Smooth muscle cell (in vitro differentiated cells): ENCODE measurements around the gene TNPO1. TPM values are rescaled to one million over a fixed set of nuclear protein-coding genes. Genes with fewer than 3 reads are reported as not detected.

Source experiments
- DNase-seq: peaks from one replicate; lab custom pipeline; 2025; ENCODE audit not compliant: unreplicated experiment; lab: John Stamatoyannopoulos, UW
- H2AFZ ChIP-seq: fragments of 200-600 bp; sonication (generic); 2 replicates; pipeline ENCODE4 v1.6.0; 2016; ENCODE audit warnings: antibody characterized with exemption, low read depth, mild to moderate bottlenecking
- H3F3A ChIP-seq: fragments of 200-600 bp; sonication (generic); 2 replicates; pipeline ENCODE4 v1.6.0; 2017; ENCODE audit warnings: antibody characterized with exemption, low read depth
- H3K27ac ChIP-seq: fragments of 200-600 bp; sonication (generic); 2 replicates; pipeline ENCODE4 v1.5.1; 2016; ENCODE audit warnings: low read depth, mild to moderate bottlenecking
- H3K27me3 ChIP-seq: fragments of 200-600 bp; sonication (generic); 2 replicates; pipeline ENCODE4 v1.6.1; 2016; ENCODE audit warnings: low read depth, mild to moderate bottlenecking
- H3K36me3 ChIP-seq: fragments of 200-600 bp; sonication (generic); 2 replicates; pipeline ENCODE4 v1.5.1; 2016; ENCODE audit warnings: low read depth
- H3K4me1 ChIP-seq: fragments of 200-600 bp; sonication (generic); 2 replicates; pipeline ENCODE4 v1.5.1; 2016; ENCODE audit warnings: low read depth
- H3K4me2 ChIP-seq: fragments of 200-600 bp; sonication (generic); 2 replicates; pipeline ENCODE4 v1.6.0; 2016; ENCODE audit warnings: mild to moderate bottlenecking
- H3K4me3 ChIP-seq: fragments of 200-600 bp; sonication (generic); 2 replicates; pipeline ENCODE4 v1.5.1; 2016; ENCODE audit warnings: mild to moderate bottlenecking
- H3K79me2 ChIP-seq: fragments of 200-600 bp; sonication (generic); 2 replicates; pipeline ENCODE4 v1.6.0; 2016; ENCODE audit warnings: low read depth, mild to moderate bottlenecking
- H3K9ac ChIP-seq: fragments of 200-600 bp; sonication (generic); 2 replicates; pipeline ENCODE4 v1.6.0; 2016; ENCODE audit warnings: low read depth
- H3K9me3 ChIP-seq: fragments of 200-600 bp; sonication (generic); replicated peaks from 2 replicates; pipeline ENCODE4 v1.5.1; 2016; ENCODE audit warnings: low read depth
- H4K20me1 ChIP-seq: fragments of 200-600 bp; sonication (generic); 2 replicates; pipeline ENCODE4 v1.6.0; 2016; ENCODE audit warnings: low read depth
- WGBS: methylation state at CpG from one replicate; pipeline ENCODE4 v1.1.7; 2016; ENCODE audit warnings: low lambda C conversion rate; 5-methylcytosine and 5-hydroxymethylcytosine counted together
- polyA plus RNA-seq: library from polyadenylated mRNA; unstranded; fragments of >200 nt; fragmentation: Nextera tagmentation; extraction: Ambion mirVana; gene quantifications from 2 replicates; pipeline ENCODE4 v1.2.1, GENCODE V29; 2016
- total RNA-seq: library from RNA; depleted of rRNA; stranded (reverse); fragments of >200 nt; gene quantifications from 2 replicates; pipeline ENCODE4 v1.2.3, GENCODE V29; 2014
- TF ChIP-seq, protein P1 (sequence below): fragments of 200-600 bp; sonication (generic); IDR thresholded peaks from 2 replicates; pipeline ENCODE4 v1.5.1; 2017; ENCODE audit warnings: borderline replicate concordance, mild to moderate bottlenecking, antibody characterized with exemption; ENCODE audit not compliant: insufficient read depth, poor library complexity, severe bottlenecking

The TNPO1 gene
- total and polyA plus RNA-seq, 2 experiments from 2014 or later: 62.7 to 182 TPM

DNA sequence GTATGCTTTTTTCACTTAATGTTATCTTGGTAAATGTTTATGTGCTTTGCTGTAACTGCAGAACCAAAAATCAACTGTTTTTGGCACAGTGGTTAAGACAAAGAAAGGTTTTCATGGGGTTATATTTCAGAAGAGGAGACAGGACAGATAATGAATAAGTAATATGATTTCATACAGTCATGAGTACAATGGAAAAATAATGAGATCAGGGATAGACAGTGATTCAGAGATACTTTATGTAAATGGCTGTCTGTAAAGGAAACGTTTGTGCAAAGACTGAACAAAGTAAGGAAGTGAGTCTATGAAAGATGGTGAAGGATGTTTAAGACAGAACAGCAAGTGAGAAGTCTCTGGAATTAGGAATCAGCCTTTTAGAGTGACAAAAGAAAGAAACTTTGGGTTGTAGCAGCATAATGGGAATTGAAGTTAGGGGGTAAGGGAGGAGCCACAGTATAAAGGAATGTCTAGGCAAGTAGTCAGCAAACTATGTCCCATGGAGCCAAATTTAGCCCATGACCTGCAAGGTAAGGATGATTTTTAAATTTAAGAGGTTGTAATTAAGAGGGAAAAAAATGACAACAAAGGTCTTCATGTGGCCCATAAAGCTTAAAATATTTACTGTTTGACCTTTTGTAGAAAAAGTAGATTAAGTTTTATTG, 55.0 kb downstream of the TNPO1 start:
- peaks cover 53% of the 10 kb centered on the region for H4K20me1 ChIP-seq
- no peak overlapping the region for H3K9ac ChIP-seq
- TF ChIP-seq, protein P1, sequence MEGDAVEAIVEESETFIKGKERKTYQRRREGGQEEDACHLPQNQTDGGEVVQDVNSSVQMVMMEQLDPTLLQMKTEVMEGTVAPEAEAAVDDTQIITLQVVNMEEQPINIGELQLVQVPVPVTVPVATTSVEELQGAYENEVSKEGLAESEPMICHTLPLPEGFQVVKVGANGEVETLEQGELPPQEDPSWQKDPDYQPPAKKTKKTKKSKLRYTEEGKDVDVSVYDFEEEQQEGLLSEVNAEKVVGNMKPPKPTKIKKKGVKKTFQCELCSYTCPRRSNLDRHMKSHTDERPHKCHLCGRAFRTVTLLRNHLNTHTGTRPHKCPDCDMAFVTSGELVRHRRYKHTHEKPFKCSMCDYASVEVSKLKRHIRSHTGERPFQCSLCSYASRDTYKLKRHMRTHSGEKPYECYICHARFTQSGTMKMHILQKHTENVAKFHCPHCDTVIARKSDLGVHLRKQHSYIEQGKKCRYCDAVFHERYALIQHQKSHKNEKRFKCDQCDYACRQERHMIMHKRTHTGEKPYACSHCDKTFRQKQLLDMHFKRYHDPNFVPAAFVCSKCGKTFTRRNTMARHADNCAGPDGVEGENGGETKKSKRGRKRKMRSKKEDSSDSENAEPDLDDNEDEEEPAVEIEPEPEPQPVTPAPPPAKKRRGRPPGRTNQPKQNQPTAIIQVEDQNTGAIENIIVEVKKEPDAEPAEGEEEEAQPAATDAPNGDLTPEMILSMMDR: no peak
- no peak overlapping the region for H3K4me2 ChIP-seq
- peaks cover 83% of the 10 kb centered on the region for H3K79me2 ChIP-seq
- H3K27me3 ChIP-seq: no peaks in the 10 kb centered on the region
- peak overlapping the region; percentile 37 for H3K27ac ChIP-seq
- no peak overlapping the region for H3K4me3 ChIP-seq
- no peaks in the 10 kb centered on the region for H3K4me1 ChIP-seq
- H2AFZ ChIP-seq: no peak overlapping the region
- no peak for DNase-seq
- WGBS: 64% methylated on average over 1 of the region's 1 CpG
- H3F3A ChIP-seq: no peaks in the 10 kb centered on the region
- no peaks in the 10 kb centered on the region for H3K9me3 ChIP-seq
- peaks cover 45% of the 10 kb centered on the region for H3K36me3 ChIP-seq

- WGBS: 98% methylated on average over 4 of the region's 4 CpGs
These were observed 62.4 kb downstream of the TNPO1 start for GRCh38 chr5:72878854-72879253.

DNA sequence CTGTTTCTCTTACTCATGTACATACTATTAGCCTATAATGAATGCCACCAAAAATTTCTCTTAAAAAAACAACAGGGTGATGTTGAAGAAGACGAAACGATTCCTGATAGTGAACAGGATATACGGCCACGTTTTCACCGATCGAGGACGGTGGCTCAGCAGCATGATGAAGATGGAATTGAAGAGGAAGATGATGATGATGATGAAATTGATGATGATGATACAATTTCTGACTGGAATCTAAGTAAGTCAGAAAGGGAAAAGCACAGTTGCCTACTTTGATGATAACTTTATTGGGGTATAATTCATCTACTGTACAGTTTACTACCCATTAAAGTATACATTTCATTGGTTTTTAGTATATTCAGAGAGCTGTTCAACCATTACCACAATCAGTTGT, 66.5 kb downstream of the TNPO1 start:
- Histone ChIP-seq H3K9ac (no peak overlapping the region), H3K4me2 (no peak overlapping the region), H3F3A (peaks cover 2% of the 10 kb centered on the region), H3K9me3 (no peaks in the 10 kb centered on the region), H3K27ac (no peak overlapping the region), H3K4me1 (no peaks in the 10 kb centered on the region), H3K27me3 (no peaks in the 10 kb centered on the region), H3K36me3 (peaks cover 36% of the 10 kb centered on the region), H4K20me1 (peaks cover 68% of the 10 kb centered on the region), H3K79me2 (peaks cover 36% of the 10 kb centered on the region), H2AFZ (no peak overlapping the region), H3K4me3 (no peak overlapping the region)
- 98% methylated on average over 7 of the region's 7 CpGs for WGBS
- TF ChIP-seq, protein P1: no peak
- DNase-seq: no peak

More at GRCh38 chr5:72878854-72879253, 62.4 kb downstream of the TNPO1 start:
- H3K9me3 ChIP-seq: no peaks in the 10 kb centered on the region
- H3K4me2 ChIP-seq: no peak overlapping the region
- peak overlapping the region; percentile 12 for H3K27ac ChIP-seq
- TF ChIP-seq, protein P1: no peak
- peaks cover 46% of the 10 kb centered on the region for H4K20me1 ChIP-seq
- no peak for DNase-seq
- peaks cover 60% of the 10 kb centered on the region for H3K36me3 ChIP-seq
- no peaks in the 10 kb centered on the region for H3K4me1 ChIP-seq
- no peaks in the 10 kb centered on the region for H3K27me3 ChIP-seq
- H2AFZ ChIP-seq: no peak overlapping the region
- H3K9ac ChIP-seq: no peak overlapping the region
- H3F3A ChIP-seq: peaks cover 3% of the 10 kb centered on the region
- H3K79me2 ChIP-seq: peaks cover 43% of the 10 kb centered on the region
- H3K4me3 ChIP-seq: no peak overlapping the region

DNA sequence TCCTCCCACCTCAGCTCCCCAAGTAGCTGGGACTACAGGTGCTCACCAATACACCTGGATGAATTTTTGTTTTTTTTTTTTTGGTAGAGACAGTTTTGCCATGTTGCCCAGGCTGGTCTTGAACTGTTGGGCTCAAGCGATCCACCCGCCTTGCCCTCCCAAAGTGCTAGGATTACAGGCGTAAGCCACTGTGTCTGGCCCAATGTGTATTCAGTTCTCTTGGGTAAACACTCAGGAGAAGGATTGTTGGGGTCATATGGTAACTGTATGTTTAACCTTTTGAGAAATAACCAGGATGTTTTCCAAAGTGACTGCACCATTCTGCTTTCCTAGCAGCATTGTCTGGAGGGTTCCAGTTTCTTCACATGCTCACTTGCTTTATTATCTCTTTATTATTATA, 67.4 kb downstream of the TNPO1 start:
- TF ChIP-seq, protein P1: no peak
- H3K27me3 ChIP-seq: no peaks in the 10 kb centered on the region

More for the DNA sequence above, 67.4 kb downstream of the TNPO1 start:
- Histone ChIP-seq H3K4me3 (no peak overlapping the region), H3K79me2 (peaks cover 41% of the 10 kb centered on the region), H2AFZ (no peak overlapping the region), H3K4me1 (no peaks in the 10 kb centered on the region), H3K4me2 (no peak overlapping the region), H3K9me3 (no peaks in the 10 kb centered on the region), H3K9ac (no peak overlapping the region), H3F3A (no peaks in the 10 kb centered on the region), H4K20me1 (peaks cover 64% of the 10 kb centered on the region), H3K27ac (no peak overlapping the region), H3K36me3 (peaks cover 28% of the 10 kb centered on the region)
- DNase-seq: no peak
- 94% methylated on average over 3 of the region's 3 CpGs for WGBS
